Frontal cortex (tissue), 4 donors: ENCODE results near the gene RMI2. TPM values are rescaled to one million over a fixed set of nuclear protein-coding genes. Genes with fewer than 3 reads are reported as not detected.

Source experiments
- DNase-seq, 2 donors: peaks; one replicate each; pipeline ENCODE4 v3.0.0; 2012; ENCODE audit warnings: low spot score in 2 of 2
- FAIRE-seq: peaks from 2 replicates; lab custom pipeline; 2012; peaks lifted over from hg19 to GRCh38; lab: Jason Lieb, UNC
- total RNA-seq: library from RNA; depleted of rRNA; stranded (reverse); fragments of >200 nt; gene quantifications from one replicate; pipeline ENCODE4 v1.2.3, GENCODE V29; 2014
- donor health status: control.
- donor health status: control.
- donor health status: control.

Gene RMI2
- total RNA-seq, 1 donor from 2014 or later, result 4.5 TPM

- FAIRE-seq (no peak), DNase-seq (no peak)
Observed at GRCh38 chr16:11308493-11309283, 36.6 kb upstream of the RMI2 start.

GRCh38 chr16:11309895-11310633 is 35.2 kb upstream of the RMI2 start:
- DNase-seq (no peak), FAIRE-seq (no peak)

GRCh38 chr16:11310634-11310977 is 34.7 kb upstream of the RMI2 start:
- FAIRE-seq (no peak), DNase-seq (no peak)

- DNase-seq, result no peak
- no peak for FAIRE-seq
Observed at GRCh38 chr16:11310997-11311561, 34.2 kb upstream of the RMI2 start.

GRCh38 chr16:11312718-11313492 is 32.4 kb upstream of the RMI2 start:
- no peak for DNase-seq
- no peak for FAIRE-seq

GRCh38 chr16:11313493-11314308 is 31.6 kb upstream of the RMI2 start:
- FAIRE-seq (no peak), DNase-seq (no peak)

- DNase-seq (no peak), FAIRE-seq (no peak)
Observed at GRCh38 chr16:11314309-11314894, 30.9 kb upstream of the RMI2 start.

- no peak for DNase-seq
Observed at GRCh38 chr16:11315510-11315909, 29.7 kb upstream of the RMI2 start.

GRCh38 chr16:11316331-11317015 is 28.8 kb upstream of the RMI2 start:
- FAIRE-seq (no peak), DNase-seq (no peak)

More at GRCh38 chr16:11315510-11315909, 29.7 kb upstream of the RMI2 start:
- FAIRE-seq, result no peak

GRCh38 chr16:11318817-11319216 is 26.4 kb upstream of the RMI2 start:
- no peak for DNase-seq

GRCh38 chr16:11319529-11320146 is 25.6 kb upstream of the RMI2 start:
- FAIRE-seq, result no peak
- DNase-seq, result no peak

More at GRCh38 chr16:11318817-11319216, 26.4 kb upstream of the RMI2 start:
- FAIRE-seq, result no peak

- DNase-seq, result no peak
- FAIRE-seq, result no peak
Observed at GRCh38 chr16:11320170-11320569, 25.1 kb upstream of the RMI2 start.

GRCh38 chr16:11321662-11322061 is 23.6 kb upstream of the RMI2 start:
- DNase-seq (no peak), FAIRE-seq (no peak)

- FAIRE-seq (no peak), DNase-seq (no peak)
Observed at GRCh38 chr16:11322823-11323222, 22.4 kb upstream of the RMI2 start.

- no peak for DNase-seq
- no peak for FAIRE-seq
Observed at GRCh38 chr16:11323551-11324336, 21.5 kb upstream of the RMI2 start.

- FAIRE-seq, result no peak
- DNase-seq, result no peak
Observed at GRCh38 chr16:11325404-11326083, 19.7 kb upstream of the RMI2 start.
